Measurements from ENCODE around the gene SPRR1A. TPM values are rescaled to one million over a fixed set of nuclear protein-coding genes. Genes with fewer than 3 reads are reported as not detected.

SPRR1A gene
- total and polyA plus RNA-seq, 10 of the 15 experiments (the other 5 are each of a cell fraction or from before 2014, with no cell fraction given), result not detected

DNA sequence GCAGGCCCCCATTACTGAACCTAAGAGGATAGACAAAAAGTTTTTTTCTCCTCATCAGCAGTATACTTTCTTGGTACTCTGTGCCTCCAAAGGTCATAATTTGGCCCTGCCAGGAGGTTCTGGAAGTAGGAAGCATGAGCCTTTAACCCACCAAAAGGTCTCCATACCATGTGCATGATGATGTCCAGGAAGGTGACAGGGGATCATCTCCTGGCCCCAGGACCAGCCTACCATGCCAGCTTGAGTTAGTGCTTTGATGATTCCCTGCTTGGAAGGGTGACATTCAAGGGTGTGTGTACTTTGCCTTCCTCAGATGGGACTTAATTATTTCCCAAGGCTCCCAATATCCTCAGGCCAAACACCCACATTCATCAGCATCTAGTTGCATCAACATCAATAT lies 6.3 kb upstream of the SPRR1A start:
- intact Hi-C loops (cut with micrococcal nuclease; ENCODE audit: unreplicated experiment) (no loop called here), in situ Hi-C loops (cut with MboI) (no loop called here)
- ChIA-PET RAD21 (ENCODE audit: unreplicated experiment) (no interaction called here), POLR2A (no interaction called here), SMC1A (ENCODE audit: uncharacterized antibody, unreplicated experiment) (no interaction called here), CTCF (no interaction called here)
- no peaks in the 10 kb centered on the region for H3K9me3 ChIP-seq (replicated peaks; ENCODE audit: control insufficient read depth, insufficient read depth, low read length)
- H3K27ac ChIP-seq (ENCODE audit: control insufficient read depth, insufficient read depth), result no peak overlapping the region
- no peaks in the 10 kb centered on the region for H3K79me2 ChIP-seq (ENCODE audit: control insufficient read depth, insufficient read depth, low read length)
- H3K4me3 ChIP-seq, result no peak overlapping the region
- H3K36me3 ChIP-seq (ENCODE audit: control insufficient read depth in 2 of 2, insufficient read depth in 2 of 2, low read length in 1 of 2), result no peaks in the 10 kb centered on the region
- H4K20me1 ChIP-seq (ENCODE audit: control insufficient read depth, insufficient read depth), result no peaks in the 10 kb centered on the region; the same call in 1 of the 2 replicates
- DNase-seq (ENCODE audit: low read depth, low spot score), result no peak
- no TSS peak for BruUV-seq (replicated peaks)
- TF ChIP-seq NR2F1 (conservative IDR thresholded peaks at IDR 0.05), result no peak
- TF ChIP-seq, protein P1, sequence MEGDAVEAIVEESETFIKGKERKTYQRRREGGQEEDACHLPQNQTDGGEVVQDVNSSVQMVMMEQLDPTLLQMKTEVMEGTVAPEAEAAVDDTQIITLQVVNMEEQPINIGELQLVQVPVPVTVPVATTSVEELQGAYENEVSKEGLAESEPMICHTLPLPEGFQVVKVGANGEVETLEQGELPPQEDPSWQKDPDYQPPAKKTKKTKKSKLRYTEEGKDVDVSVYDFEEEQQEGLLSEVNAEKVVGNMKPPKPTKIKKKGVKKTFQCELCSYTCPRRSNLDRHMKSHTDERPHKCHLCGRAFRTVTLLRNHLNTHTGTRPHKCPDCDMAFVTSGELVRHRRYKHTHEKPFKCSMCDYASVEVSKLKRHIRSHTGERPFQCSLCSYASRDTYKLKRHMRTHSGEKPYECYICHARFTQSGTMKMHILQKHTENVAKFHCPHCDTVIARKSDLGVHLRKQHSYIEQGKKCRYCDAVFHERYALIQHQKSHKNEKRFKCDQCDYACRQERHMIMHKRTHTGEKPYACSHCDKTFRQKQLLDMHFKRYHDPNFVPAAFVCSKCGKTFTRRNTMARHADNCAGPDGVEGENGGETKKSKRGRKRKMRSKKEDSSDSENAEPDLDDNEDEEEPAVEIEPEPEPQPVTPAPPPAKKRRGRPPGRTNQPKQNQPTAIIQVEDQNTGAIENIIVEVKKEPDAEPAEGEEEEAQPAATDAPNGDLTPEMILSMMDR (IDR thresholded peaks at IDR 0.05 in 2 of 3, conservative IDR thresholded peaks at IDR 0.05 in 1 of 3; ENCODE audit: control insufficient read depth in 2 of 3, extremely low read depth in 1 of 3, insufficient read depth in 1 of 3, low read depth in 3 of 3, low read length in 3 of 3), result no peak
- TF ChIP-seq, protein P2, sequence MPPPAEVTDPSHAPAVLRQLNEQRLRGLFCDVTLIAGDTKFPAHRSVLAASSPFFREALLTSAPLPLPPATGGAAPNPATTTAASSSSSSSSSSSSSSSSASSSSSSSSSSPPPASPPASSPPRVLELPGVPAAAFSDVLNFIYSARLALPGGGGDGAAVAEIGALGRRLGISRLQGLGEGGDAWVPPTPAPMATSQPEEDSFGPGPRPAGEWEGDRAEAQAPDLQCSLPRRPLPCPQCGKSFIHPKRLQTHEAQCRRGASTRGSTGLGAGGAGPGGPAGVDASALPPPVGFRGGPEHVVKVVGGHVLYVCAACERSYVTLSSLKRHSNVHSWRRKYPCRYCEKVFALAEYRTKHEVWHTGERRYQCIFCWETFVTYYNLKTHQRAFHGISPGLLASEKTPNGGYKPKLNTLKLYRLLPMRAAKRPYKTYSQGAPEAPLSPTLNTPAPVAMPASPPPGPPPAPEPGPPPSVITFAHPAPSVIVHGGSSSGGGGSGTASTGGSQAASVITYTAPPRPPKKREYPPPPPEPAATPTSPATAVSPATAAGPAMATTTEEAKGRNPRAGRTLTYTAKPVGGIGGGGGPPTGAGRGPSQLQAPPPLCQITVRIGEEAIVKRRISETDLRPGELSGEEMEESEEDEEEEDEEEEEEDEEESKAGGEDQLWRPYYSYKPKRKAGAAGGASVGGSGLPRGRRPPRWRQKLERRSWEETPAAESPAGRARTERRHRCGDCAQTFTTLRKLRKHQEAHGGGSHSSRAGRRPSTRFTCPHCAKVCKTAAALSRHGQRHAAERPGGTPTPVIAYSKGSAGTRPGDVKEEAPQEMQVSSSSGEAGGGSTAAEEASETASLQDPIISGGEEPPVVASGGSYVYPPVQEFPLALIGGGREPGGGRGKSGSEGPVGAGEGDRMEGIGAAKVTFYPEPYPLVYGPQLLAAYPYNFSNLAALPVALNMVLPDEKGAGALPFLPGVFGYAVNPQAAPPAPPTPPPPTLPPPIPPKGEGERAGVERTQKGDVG (CRISPR knock-in tag; IDR thresholded peaks at IDR 0.05), result no peak
- no peak for TF ChIP-seq MYB (IDR thresholded peaks at IDR 0.05; ENCODE audit: borderline replicate concordance, low read depth, low read length)
- TF ChIP-seq SREBF2 (IDR thresholded peaks at IDR 0.05; ENCODE audit: low read length), result no peak
- TF ChIP-seq JUND (IDR thresholded peaks at IDR 0.05; ENCODE audit: low read depth, low read length), result no peak
- TF ChIP-seq NBN (IDR thresholded peaks at IDR 0.05), result no peak
- TF ChIP-seq NR2C1 (IDR thresholded peaks at IDR 0.05), result no peak
- no peak for TF ChIP-seq MTA2 (IDR thresholded peaks at IDR 0.05; ENCODE audit: low read depth)
- TF ChIP-seq, protein P3, sequence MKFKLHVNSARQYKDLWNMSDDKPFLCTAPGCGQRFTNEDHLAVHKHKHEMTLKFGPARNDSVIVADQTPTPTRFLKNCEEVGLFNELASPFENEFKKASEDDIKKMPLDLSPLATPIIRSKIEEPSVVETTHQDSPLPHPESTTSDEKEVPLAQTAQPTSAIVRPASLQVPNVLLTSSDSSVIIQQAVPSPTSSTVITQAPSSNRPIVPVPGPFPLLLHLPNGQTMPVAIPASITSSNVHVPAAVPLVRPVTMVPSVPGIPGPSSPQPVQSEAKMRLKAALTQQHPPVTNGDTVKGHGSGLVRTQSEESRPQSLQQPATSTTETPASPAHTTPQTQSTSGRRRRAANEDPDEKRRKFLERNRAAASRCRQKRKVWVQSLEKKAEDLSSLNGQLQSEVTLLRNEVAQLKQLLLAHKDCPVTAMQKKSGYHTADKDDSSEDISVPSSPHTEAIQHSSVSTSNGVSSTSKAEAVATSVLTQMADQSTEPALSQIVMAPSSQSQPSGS (IDR thresholded peaks at IDR 0.05; ENCODE audit: low read length), result no peak
- TF ChIP-seq RB1 (IDR thresholded peaks at IDR 0.05; ENCODE audit: borderline replicate concordance), result no peak
- TF ChIP-seq, protein P4, sequence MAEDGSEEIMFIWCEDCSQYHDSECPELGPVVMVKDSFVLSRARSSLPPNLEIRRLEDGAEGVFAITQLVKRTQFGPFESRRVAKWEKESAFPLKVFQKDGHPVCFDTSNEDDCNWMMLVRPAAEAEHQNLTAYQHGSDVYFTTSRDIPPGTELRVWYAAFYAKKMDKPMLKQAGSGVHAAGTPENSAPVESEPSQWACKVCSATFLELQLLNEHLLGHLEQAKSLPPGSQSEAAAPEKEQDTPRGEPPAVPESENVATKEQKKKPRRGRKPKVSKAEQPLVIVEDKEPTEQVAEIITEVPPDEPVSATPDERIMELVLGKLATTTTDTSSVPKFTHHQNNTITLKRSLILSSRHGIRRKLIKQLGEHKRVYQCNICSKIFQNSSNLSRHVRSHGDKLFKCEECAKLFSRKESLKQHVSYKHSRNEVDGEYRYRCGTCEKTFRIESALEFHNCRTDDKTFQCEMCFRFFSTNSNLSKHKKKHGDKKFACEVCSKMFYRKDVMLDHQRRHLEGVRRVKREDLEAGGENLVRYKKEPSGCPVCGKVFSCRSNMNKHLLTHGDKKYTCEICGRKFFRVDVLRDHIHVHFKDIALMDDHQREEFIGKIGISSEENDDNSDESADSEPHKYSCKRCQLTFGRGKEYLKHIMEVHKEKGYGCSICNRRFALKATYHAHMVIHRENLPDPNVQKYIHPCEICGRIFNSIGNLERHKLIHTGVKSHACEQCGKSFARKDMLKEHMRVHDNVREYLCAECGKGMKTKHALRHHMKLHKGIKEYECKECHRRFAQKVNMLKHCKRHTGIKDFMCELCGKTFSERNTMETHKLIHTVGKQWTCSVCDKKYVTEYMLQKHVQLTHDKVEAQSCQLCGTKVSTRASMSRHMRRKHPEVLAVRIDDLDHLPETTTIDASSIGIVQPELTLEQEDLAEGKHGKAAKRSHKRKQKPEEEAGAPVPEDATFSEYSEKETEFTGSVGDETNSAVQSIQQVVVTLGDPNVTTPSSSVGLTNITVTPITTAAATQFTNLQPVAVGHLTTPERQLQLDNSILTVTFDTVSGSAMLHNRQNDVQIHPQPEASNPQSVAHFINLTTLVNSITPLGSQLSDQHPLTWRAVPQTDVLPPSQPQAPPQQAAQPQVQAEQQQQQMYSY (CRISPR knock-in tag; IDR thresholded peaks at IDR 0.05), result no peak
- TF ChIP-seq CBFB (IDR thresholded peaks at IDR 0.05; ENCODE audit: low read depth), result no peak
- no peak for FAIRE-seq
- no peak overlapping the region for H3K9ac ChIP-seq (ENCODE audit: control insufficient read depth, insufficient read depth, low read length)
- H3K4me2 ChIP-seq (ENCODE audit: control insufficient read depth, insufficient read depth), result no peak overlapping the region
- H2AFZ ChIP-seq (ENCODE audit: control insufficient read depth, low read depth, low read length), result no peak overlapping the region
- H3K27me3 ChIP-seq (replicated peaks in 1 of 2; ENCODE audit: control insufficient read depth in 2 of 2, insufficient read depth in 2 of 2, low read length in 1 of 2), result no peaks in the 10 kb centered on the region
- no peaks in the 10 kb centered on the region for H3K4me1 ChIP-seq (ENCODE audit: control insufficient read depth, insufficient read depth, low read length)
- no peak for ATAC-seq

Measured in GM12878 (cell line).